Mucosa of rectum (tissue), 2 donors: ENCODE measurements around the gene DENND2C.

Source experiments
- H3K27ac ChIP-seq, 2 donors: one replicate each; pipeline ENCODE4 v1.7.0; 2013; ENCODE audit warnings: inconsistent platforms in 2 of 2, low read depth in 2 of 2, low read length in 2 of 2
- H3K27me3 ChIP-seq, 2 donors: one replicate each; pipeline ENCODE4 v1.7.0; 2013; ENCODE audit warnings: low read length in 2 of 2; ENCODE audit not compliant: control insufficient read depth in 2 of 2, insufficient read depth in 2 of 2
- H3K36me3 ChIP-seq, 2 donors: one replicate each; pipeline ENCODE4 v1.7.0; 2013; ENCODE audit warnings: low read length in 2 of 2; ENCODE audit not compliant: control insufficient read depth in 2 of 2, insufficient read depth in 2 of 2
- H3K4me1 ChIP-seq, 2 donors: one replicate each; pipeline ENCODE4 v1.7.0; 2013; ENCODE audit warnings: low read length in 2 of 2, mild to moderate bottlenecking in 1 of 2; ENCODE audit not compliant: control insufficient read depth in 2 of 2, insufficient read depth in 2 of 2
- H3K4me3 ChIP-seq, 2 donors: one replicate each; pipeline ENCODE4 v1.7.0; 2013; ENCODE audit warnings: low read length in 2 of 2
- H3K9ac ChIP-seq, 2 donors: one replicate each; pipeline ENCODE4 v1.7.0; 2013; ENCODE audit warnings: low read length in 2 of 2, low read depth in 1 of 2, mild to moderate bottlenecking in 1 of 2
- H3K9me3 ChIP-seq, 2 donors: one replicate each; pipeline ENCODE4 v1.7.0; 2013; ENCODE audit warnings: low read length in 2 of 2; ENCODE audit not compliant: control insufficient read depth in 2 of 2
- donor health status: healthy.
- donor health status: Normal muscosa, but diverticular disease.

The DENND2C gene

DNA sequence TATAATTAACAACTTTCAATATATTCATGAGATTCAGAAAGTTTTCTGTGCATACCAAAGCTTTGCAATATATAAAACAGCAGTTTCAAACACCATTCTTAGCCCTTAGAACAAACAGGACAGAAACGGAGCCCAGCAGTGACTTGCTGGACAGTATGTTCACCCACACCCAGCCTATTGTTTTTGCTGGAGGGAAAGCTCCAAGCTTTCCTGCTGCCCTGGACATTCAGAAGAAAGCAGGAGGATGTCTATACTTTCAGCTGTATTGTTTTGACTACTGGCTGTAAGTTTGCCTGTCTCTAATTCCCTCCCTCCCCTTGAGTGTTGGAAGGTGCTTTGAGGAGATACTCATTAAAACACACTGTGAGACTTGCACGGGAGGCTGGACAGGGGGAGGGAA lies 9.6 kb downstream of the DENND2C start:
- H3K9ac ChIP-seq, result no peak overlapping the region
- H3K36me3 ChIP-seq, result no peaks in the 10 kb centered on the region
- H3K9me3 ChIP-seq, result no peaks in the 10 kb centered on the region
- H3K27ac ChIP-seq, result no peak overlapping the region
- H3K4me3 ChIP-seq, result no peak overlapping the region
- no peaks in the 10 kb centered on the region for H3K4me1 ChIP-seq
- no peaks in the 10 kb centered on the region for H3K27me3 ChIP-seq

DNA sequence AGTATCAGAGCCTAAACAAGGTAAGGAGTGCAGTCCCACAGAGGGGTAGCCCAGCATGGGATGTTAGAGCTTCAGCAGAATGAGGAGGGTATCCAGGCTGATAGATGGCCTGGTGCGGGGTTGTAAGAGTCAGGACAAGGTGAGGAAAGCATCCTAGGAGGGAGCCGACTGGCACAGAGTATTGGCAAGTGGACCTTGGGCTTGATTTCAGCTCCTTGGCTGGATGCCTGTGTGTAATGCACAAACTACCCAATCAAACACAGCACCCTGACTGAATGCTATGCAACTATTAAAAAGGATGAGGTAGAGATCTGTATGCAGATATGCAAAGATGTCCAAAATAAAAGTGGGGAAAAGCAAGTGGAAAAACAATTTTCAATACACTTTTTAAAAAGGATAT lies 18.0 kb downstream of the DENND2C start:
- no peaks in the 10 kb centered on the region for H3K4me1 ChIP-seq
- H3K9ac ChIP-seq, result no peak overlapping the region
- no peaks in the 10 kb centered on the region for H3K27me3 ChIP-seq
- no peak overlapping the region for H3K4me3 ChIP-seq
- no peak overlapping the region for H3K27ac ChIP-seq
- H3K36me3 ChIP-seq, result no peaks in the 10 kb centered on the region
- no peaks in the 10 kb centered on the region for H3K9me3 ChIP-seq

DNA sequence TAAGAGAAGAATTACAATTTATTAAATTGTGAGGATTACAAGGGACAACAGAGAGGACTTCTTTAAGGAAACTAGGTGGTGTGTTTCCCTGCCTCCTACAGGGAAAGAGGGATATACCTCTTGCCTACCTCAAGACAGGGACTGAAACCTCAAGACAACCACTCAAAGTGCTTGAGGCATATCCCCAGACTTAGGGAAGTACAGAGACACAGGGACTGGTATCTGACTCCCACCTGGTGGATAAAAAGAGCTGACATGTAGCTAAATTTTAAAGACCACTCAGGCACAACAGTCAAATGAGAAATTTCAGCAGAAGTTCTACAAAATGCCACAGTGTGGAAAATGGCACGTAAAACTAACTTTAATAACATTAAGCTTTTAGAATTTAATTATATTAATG lies 21.3 kb downstream of the DENND2C start:
- Histone ChIP-seq H3K4me1 (no peaks in the 10 kb centered on the region), H3K4me3 (no peak overlapping the region), H3K27me3 (no peaks in the 10 kb centered on the region), H3K27ac (no peak overlapping the region), H3K9ac (no peak overlapping the region), H3K9me3 (no peaks in the 10 kb centered on the region), H3K36me3 (no peaks in the 10 kb centered on the region)

DNA sequence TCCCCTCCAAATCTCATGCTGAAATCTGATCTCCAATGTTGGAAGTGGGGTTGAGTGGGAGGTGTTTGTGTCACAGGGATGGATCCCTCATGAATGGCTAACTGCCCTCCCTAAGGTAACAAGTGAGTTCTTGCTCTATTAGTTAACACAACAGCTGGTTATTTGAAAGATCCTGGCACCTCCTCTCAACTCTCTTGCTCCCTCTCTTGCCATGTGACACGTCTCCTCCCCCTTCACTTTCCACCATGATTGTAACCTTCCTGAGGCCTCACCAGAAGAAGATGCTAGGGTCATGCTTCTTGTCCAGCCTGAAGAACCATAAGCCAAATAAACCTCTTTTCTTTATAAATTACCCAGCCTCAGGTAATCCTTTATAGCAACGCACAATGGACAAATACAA lies 28.5 kb downstream of the DENND2C start:
- no peak overlapping the region for H3K9ac ChIP-seq
- H3K36me3 ChIP-seq, result no peaks in the 10 kb centered on the region
- no peak overlapping the region for H3K27ac ChIP-seq
- H3K27me3 ChIP-seq, result no peaks in the 10 kb centered on the region
- H3K4me1 ChIP-seq, result no peaks in the 10 kb centered on the region
- no peaks in the 10 kb centered on the region for H3K9me3 ChIP-seq
- H3K4me3 ChIP-seq, result no peak overlapping the region

DNA sequence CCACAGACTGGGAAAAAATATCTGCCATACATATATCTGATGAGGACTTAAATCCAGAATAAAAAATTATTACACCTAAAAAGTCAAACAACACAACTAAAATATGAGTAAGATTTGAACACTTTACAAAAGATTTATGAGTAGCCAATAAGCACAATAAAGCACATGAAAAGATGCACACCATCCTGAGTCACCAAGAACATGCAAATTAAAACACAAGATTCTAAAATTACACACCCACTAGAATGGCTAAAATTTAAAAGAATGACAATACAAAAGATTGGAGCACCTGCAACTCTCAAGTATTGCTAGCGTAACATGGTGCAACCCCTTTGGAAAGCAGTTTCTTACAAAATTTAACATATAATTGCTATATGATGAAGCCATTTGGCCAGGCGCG lies 30.9 kb downstream of the DENND2C start:
- H3K4me3 ChIP-seq, result no peak overlapping the region
- no peaks in the 10 kb centered on the region for H3K36me3 ChIP-seq
- H3K9me3 ChIP-seq, result no peaks in the 10 kb centered on the region
- no peak overlapping the region for H3K27ac ChIP-seq
- H3K9ac ChIP-seq, result no peak overlapping the region
- H3K27me3 ChIP-seq, result no peaks in the 10 kb centered on the region
- H3K4me1 ChIP-seq, result no peaks in the 10 kb centered on the region

DNA sequence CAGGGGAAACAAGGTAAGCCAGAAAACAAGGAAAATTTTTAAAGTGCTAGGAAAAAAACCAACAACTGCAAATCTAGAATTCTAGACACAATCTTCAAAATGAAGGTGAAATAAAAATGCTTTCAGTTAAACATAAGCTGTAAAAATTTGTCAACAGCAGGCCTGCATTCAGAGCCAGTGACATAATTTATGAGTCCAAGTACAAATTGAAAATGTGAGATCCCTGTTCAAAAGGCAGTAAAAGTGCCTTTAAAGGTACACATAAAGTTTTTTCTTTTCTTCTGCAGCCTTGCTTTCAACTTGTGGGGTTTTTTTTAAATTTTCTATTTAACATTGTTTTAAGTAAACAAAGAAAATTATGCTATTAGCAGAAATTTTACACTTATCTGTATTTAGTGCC lies 37.4 kb downstream of the DENND2C start:
- Histone ChIP-seq H3K4me1 (no peaks in the 10 kb centered on the region), H3K4me3 (no peak overlapping the region), H3K9ac (no peak overlapping the region), H3K36me3 (no peaks in the 10 kb centered on the region), H3K27me3 (no peaks in the 10 kb centered on the region), H3K27ac (no peak overlapping the region), H3K9me3 (no peaks in the 10 kb centered on the region)

DNA sequence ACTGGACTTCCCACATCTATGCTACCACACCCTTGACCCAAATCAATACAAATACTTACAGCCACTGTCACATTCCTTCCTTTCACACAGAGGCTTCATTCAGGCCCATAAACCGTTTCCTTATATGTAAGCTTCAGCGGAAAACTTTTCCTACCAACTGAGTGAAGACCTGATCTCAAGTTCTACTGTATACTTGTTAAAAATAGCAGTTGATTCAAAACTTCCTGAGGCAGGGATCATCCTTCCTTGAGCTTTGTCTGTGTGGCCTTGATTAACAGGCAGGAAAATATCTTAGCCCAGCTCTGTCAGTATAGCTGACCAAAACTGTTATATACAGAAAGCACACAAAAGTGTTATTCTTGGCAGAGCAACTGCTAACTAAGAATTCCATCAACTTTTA lies 42.7 kb downstream of the DENND2C start:
- Histone ChIP-seq H3K27ac (no peak overlapping the region), H3K4me3 (no peak overlapping the region), H3K4me1 (no peaks in the 10 kb centered on the region), H3K9me3 (no peaks in the 10 kb centered on the region), H3K27me3 (no peaks in the 10 kb centered on the region), H3K36me3 (no peaks in the 10 kb centered on the region), H3K9ac (no peak overlapping the region)

DNA sequence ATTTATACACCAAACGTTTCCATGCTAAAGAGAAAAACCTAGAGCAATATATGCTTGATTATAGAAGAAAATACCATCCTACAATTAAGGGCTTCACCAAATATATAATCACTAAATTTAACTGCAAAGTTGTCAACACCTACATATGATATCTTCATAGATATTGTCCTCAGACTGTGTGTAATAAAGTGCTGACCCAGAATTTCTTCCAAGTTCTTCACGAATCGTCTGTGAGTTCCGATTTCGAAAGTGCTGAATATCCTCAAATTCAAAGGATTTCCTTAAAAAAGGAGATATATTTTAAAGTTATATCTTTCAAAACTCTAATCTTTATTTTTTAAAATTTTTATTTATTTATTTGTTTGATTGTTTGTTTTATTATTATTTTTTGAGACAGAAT lies 46.5 kb downstream of the DENND2C start:
- no peak overlapping the region for H3K27ac ChIP-seq
- no peaks in the 10 kb centered on the region for H3K36me3 ChIP-seq
- H3K27me3 ChIP-seq, result no peaks in the 10 kb centered on the region
- no peak overlapping the region for H3K9ac ChIP-seq
- no peak overlapping the region for H3K4me3 ChIP-seq
- no peaks in the 10 kb centered on the region for H3K4me1 ChIP-seq
- no peaks in the 10 kb centered on the region for H3K9me3 ChIP-seq

DNA sequence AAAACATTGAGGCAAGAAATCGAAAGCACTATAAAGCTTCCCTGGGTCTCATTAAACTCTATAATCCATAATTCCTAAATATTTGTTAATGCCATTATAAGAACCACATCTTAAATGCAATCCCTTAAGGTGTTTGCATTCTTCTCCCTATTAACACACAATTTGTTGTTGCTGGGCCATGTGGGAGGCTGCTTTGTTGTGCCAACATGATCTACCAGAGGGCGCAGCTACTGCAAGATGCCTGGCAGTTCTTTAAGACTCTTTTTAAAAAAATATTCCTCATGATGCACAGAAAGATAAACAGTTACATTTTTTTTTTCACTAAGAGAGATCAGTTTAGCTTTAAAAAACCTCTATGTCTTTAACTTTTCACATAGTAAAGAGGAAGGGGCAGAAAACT lies 49.4 kb downstream of the DENND2C start:
- Histone ChIP-seq H3K4me1 (no peaks in the 10 kb centered on the region), H3K9me3 (no peaks in the 10 kb centered on the region), H3K9ac (no peak overlapping the region), H3K36me3 (no peaks in the 10 kb centered on the region), H3K27me3 (no peaks in the 10 kb centered on the region), H3K27ac (no peak overlapping the region), H3K4me3 (no peak overlapping the region)

DNA sequence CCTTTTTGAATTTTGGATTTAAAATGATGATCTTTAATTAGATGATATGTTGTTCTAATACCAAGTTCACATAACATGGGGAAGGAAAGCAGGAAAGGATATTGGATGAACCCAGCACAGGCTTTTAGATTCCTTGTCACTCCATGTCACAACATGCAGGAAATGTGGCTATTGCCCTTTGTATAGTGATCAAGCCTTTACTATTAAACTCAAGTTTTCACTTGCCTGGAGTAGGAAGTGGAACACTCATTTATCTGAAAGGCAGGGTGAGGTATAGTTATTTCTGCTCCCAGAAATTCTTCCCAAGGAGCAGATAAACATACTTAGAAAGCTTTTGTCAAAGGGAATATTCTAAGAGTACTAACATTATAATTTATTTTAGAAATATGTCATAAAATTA lies 51.2 kb downstream of the DENND2C start:
- H3K4me3 ChIP-seq, result no peak overlapping the region
- H3K27ac ChIP-seq, result no peak overlapping the region
- H3K4me1 ChIP-seq, result no peaks in the 10 kb centered on the region
- H3K9me3 ChIP-seq, result no peaks in the 10 kb centered on the region
- no peaks in the 10 kb centered on the region for H3K36me3 ChIP-seq
- no peaks in the 10 kb centered on the region for H3K27me3 ChIP-seq
- H3K9ac ChIP-seq, result no peak overlapping the region

DNA sequence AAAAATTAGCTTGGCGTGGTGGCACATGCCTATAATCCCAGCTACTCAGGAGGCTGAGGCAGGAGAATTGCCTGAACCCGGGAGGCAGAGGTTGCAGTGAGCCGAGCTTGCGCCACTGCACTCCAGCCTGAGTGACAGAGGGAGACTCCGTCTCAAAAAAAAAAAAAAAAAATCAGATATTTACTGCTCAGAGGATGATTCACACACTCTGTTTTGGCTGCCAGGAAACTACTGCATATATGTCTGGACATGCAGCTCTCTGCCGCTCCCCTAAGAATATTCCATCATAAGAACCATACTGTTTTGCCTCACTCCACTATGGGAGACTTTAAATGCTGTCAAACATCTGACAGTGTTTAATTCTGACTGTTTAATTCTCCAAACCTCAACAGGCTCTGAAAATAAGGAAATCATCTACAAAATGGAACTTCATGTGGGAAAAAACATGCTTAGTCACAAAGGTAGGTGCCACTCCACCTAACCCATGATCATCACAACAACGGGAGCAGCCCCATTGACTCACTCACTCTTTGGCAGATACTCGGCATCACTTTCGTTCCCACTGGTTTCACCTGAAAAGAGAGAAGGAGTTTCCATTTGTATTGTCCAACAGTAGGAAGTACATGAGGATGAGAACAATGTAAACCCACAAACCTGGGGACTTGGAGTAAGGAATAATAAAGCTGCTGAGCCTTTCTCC lies 59.2 kb downstream of the DENND2C start:
- no peak overlapping the region for H3K27ac ChIP-seq
- H3K9me3 ChIP-seq, result no peaks in the 10 kb centered on the region
- no peaks in the 10 kb centered on the region for H3K4me1 ChIP-seq
- no peak overlapping the region for H3K9ac ChIP-seq
- no peaks in the 10 kb centered on the region for H3K36me3 ChIP-seq
- no peak overlapping the region for H3K4me3 ChIP-seq
- no peaks in the 10 kb centered on the region for H3K27me3 ChIP-seq
